MM.1S (cell line): ENCODE data around the gene NAGLU.

Source experiments
- DNase-seq: peaks from one replicate; pipeline ENCODE4 v3.0.0-alpha.2; 2015
- H2AFZ ChIP-seq: fragments of 300-600 bp; sonication (generic); 2 replicates; pipeline ENCODE4 v1.6.0; 2016; ENCODE audit warnings: antibody characterized with exemption, low read length
- H3F3A ChIP-seq: fragments of 300-600 bp; sonication (generic); 2 replicates; pipeline ENCODE4 v1.6.1; 2016; ENCODE audit warnings: mild to moderate bottlenecking, antibody characterized with exemption, low read length, moderate library complexity, mixed read lengths; ENCODE audit not compliant: insufficient read depth
- H3K27ac ChIP-seq: fragments of 300-600 bp; sonication (generic); 2 replicates; pipeline ENCODE4 v1.5.1; 2016; ENCODE audit warnings: mild to moderate bottlenecking, low read length
- H3K27me3 ChIP-seq: fragments of 300-600 bp; sonication (generic); replicated peaks from 2 replicates; pipeline ENCODE4 v1.6.0; 2016; ENCODE audit warnings: low read length; ENCODE audit not compliant: insufficient read depth
- H3K36me3 ChIP-seq: fragments of 300-600 bp; sonication (generic); replicated peaks from 2 replicates; pipeline ENCODE4 v1.6.1; 2016; ENCODE audit warnings: mild to moderate bottlenecking, low read length, mixed read lengths; ENCODE audit not compliant: insufficient read depth
- H3K4me1 ChIP-seq: fragments of 300-600 bp; sonication (generic); 2 replicates; pipeline ENCODE4 v1.6.1; 2016; ENCODE audit warnings: low read length, mixed read lengths
- H3K4me2 ChIP-seq: fragments of 300-600 bp; sonication (generic); 2 replicates; pipeline ENCODE4 v1.6.0; 2016; ENCODE audit warnings: low read depth, low read length
- H3K4me3 ChIP-seq: fragments of 300-600 bp; sonication (generic); 2 replicates; pipeline ENCODE4 v1.5.1; 2016; ENCODE audit warnings: low read length, mixed read lengths
- H3K79me2 ChIP-seq: fragments of 300-600 bp; sonication (generic); 2 replicates; pipeline ENCODE4 v1.6.1; 2016; ENCODE audit warnings: mixed run types, low read length, mixed read lengths
- H3K9ac ChIP-seq: fragments of 300-600 bp; sonication (generic); 2 replicates; pipeline ENCODE4 v1.6.1; 2016; ENCODE audit warnings: low read length, mixed read lengths
- H3K9me2 ChIP-seq: fragments of 300-600 bp; sonication (generic); replicated peaks from 2 replicates; pipeline ENCODE4 v1.6.1; 2016; ENCODE audit warnings: mild to moderate bottlenecking, low read length, mixed read lengths; ENCODE audit not compliant: insufficient read depth
- H3K9me3 ChIP-seq: fragments of 300-600 bp; sonication (generic); replicated peaks from 2 replicates; pipeline ENCODE4 v1.6.1; 2016; ENCODE audit warnings: mild to moderate bottlenecking, low read length, mixed read lengths; ENCODE audit not compliant: insufficient read depth
- H4K20me1 ChIP-seq: fragments of 300-600 bp; sonication (generic); 2 replicates; pipeline ENCODE4 v1.6.1; 2016; ENCODE audit warnings: mild to moderate bottlenecking, low read length, moderate library complexity, mixed read lengths; ENCODE audit not compliant: insufficient read depth
- EZH2 ChIP-seq: fragments of 300-600 bp; sonication (generic); optimal IDR thresholded peaks from 2 replicates; pipeline ENCODE3; 2017; ENCODE audit warnings: low read depth, mild to moderate bottlenecking, antibody characterized with exemption, low read length, mixed read lengths
- EZH2phosphoT487 ChIP-seq: fragments of 300-600 bp; sonication (generic); IDR thresholded peaks from 2 replicates; pipeline ENCODE4 v1.6.1; 2018; ENCODE audit warnings: antibody characterized with exemption, low read length
- TF ChIP-seq, protein P1 (sequence below): fragments of 300-600 bp; sonication (generic); IDR thresholded peaks from 2 replicates; pipeline ENCODE4 v1.5.1; 2016; ENCODE audit warnings: antibody characterized with exemption, low read length, mixed read lengths

Gene NAGLU

DNA sequence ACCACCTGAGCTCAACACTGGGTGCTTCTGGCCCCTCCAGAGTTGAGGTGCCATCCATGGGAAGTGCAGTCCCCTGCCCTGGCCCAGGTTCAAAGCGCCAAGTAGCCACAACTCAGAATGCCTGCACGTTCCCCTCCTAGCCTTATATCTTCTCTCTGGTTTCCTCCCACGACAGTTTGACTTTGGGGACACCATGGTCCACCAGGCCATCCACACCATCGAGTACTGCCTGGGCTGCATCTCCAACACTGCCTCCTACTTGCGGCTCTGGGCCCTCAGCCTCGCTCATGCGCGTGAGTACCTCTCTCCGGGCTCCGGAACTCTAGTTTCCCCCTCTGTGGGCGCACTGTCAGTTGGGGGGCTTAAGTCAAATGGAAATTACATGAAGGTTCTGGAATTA is 22.4 kb upstream of the NAGLU start:
- Histone ChIP-seq H3F3A (no peaks in the 10 kb centered on the region), H3K9me3 (no peaks in the 10 kb centered on the region), H4K20me1 (no peaks in the 10 kb centered on the region), H2AFZ (no peak overlapping the region), H3K4me1 (no peaks in the 10 kb centered on the region), H3K4me3 (no peak overlapping the region), H3K36me3 (no peaks in the 10 kb centered on the region), H3K9me2 (no peaks in the 10 kb centered on the region), H3K27me3 (no peaks in the 10 kb centered on the region), H3K9ac (no peak overlapping the region), H3K27ac (no peak overlapping the region), H3K79me2 (no peaks in the 10 kb centered on the region), H3K4me2 (no peak overlapping the region)
- TF ChIP-seq, protein P1, sequence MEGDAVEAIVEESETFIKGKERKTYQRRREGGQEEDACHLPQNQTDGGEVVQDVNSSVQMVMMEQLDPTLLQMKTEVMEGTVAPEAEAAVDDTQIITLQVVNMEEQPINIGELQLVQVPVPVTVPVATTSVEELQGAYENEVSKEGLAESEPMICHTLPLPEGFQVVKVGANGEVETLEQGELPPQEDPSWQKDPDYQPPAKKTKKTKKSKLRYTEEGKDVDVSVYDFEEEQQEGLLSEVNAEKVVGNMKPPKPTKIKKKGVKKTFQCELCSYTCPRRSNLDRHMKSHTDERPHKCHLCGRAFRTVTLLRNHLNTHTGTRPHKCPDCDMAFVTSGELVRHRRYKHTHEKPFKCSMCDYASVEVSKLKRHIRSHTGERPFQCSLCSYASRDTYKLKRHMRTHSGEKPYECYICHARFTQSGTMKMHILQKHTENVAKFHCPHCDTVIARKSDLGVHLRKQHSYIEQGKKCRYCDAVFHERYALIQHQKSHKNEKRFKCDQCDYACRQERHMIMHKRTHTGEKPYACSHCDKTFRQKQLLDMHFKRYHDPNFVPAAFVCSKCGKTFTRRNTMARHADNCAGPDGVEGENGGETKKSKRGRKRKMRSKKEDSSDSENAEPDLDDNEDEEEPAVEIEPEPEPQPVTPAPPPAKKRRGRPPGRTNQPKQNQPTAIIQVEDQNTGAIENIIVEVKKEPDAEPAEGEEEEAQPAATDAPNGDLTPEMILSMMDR, result no peak
- TF ChIP-seq EZH2, result no peak
- no peak for TF ChIP-seq EZH2phosphoT487
- DNase-seq, result no peak

DNA sequence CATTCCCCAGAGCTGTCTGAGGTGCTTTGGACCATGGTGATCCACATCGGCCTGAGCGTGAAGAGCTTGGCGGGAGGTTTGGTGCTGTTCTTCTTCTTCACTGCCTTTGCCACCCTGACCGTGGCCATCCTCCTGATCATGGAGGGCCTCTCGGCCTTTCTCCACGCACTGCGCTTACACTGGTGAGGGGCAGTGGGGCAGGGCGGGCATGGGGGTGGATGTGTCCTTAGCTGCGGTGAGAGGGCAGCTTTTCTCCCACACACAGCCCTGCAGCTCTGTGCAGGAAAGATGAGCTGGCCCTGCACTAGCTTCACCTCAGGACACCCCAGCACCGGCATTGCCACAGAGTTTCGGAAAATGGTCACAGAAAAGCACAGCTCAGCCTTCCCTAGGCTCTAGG is 21.8 kb upstream of the NAGLU start:
- Histone ChIP-seq H2AFZ (no peak overlapping the region), H4K20me1 (no peaks in the 10 kb centered on the region), H3F3A (no peaks in the 10 kb centered on the region), H3K4me1 (no peaks in the 10 kb centered on the region), H3K27me3 (no peaks in the 10 kb centered on the region), H3K27ac (no peak overlapping the region), H3K4me2 (no peak overlapping the region), H3K36me3 (no peaks in the 10 kb centered on the region), H3K9ac (no peak overlapping the region), H3K79me2 (no peaks in the 10 kb centered on the region), H3K4me3 (no peak overlapping the region), H3K9me3 (no peaks in the 10 kb centered on the region), H3K9me2 (no peaks in the 10 kb centered on the region)
- TF ChIP-seq, protein P1, result no peak
- TF ChIP-seq EZH2phosphoT487 (no peak), EZH2 (no peak)
- no peak for DNase-seq

DNA sequence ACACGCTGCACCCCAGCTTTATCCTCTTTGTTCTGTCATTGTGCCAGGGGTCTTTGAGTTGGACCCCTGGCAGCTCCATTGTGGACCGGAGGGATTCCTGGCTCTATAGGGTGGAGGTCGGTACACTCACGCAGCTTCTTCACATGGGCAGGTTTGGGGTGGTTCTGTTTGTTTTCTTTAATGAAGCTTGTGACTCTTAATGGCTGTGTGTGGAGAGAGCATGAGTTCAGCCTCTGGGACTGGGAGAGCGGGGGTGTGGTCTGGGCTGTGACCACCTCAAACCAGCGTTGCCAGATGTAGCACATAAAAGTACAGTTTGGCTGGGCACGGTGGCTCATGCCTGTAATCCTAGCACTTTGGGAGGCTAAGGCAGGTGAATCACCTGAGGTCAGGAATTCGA is 21.2 kb upstream of the NAGLU start:
- H4K20me1 ChIP-seq, result no peaks in the 10 kb centered on the region
- H3K9me2 ChIP-seq, result no peaks in the 10 kb centered on the region
- H3K9ac ChIP-seq, result no peak overlapping the region
- no peak overlapping the region for H3K4me3 ChIP-seq
- no peak overlapping the region for H2AFZ ChIP-seq
- TF ChIP-seq, protein P1, result no peak
- TF ChIP-seq EZH2phosphoT487, result no peak
- no peak for TF ChIP-seq EZH2
- no peaks in the 10 kb centered on the region for H3K36me3 ChIP-seq
- no peak overlapping the region for H3K27ac ChIP-seq
- DNase-seq, result no peak
- no peaks in the 10 kb centered on the region for H3F3A ChIP-seq
- no peaks in the 10 kb centered on the region for H3K79me2 ChIP-seq
- H3K4me2 ChIP-seq, result no peak overlapping the region
- H3K4me1 ChIP-seq, result no peaks in the 10 kb centered on the region
- no peaks in the 10 kb centered on the region for H3K27me3 ChIP-seq
- H3K9me3 ChIP-seq, result no peaks in the 10 kb centered on the region
